NCI-H510A treated with DMSO at 0.1 percent for 48 hours (cell line): ENCODE data around the gene CALCR.

ENCODE experiments used
- DNase-seq: peaks from one replicate; lab custom pipeline; 2025; lab: John Stamatoyannopoulos, UW

Gene CALCR

GRCh38 chr7:93448176-93448575, 126.3 kb downstream of the CALCR start:
- DNase-seq: no peak

- DNase-seq: no peak
Measured at GRCh38 chr7:93447509-93447908, 127.0 kb downstream of the CALCR start.

GRCh38 chr7:93442478-93443224, 131.9 kb downstream of the CALCR start:
- peak; percentile 2 for DNase-seq

DNA sequence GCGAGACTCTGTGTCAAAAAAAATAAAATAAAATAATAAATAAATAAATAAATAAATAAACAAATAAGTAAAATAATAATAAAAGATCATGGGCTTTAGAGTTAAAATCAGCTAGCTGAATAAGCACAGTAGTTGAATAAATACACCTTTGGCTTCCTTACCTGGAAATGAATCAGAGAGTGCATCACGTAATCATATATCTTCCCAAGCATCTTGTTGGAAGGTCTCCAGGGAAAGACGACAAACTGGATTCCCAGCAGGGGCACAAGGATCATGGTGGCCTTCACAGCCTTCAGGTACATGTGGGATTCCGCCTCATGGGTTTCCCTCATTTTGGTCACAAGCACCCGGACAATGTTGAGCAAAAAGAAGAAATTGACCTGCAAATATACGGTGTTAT, 138.7 kb downstream of the CALCR start:
- DNase-seq: no peak

DNA sequence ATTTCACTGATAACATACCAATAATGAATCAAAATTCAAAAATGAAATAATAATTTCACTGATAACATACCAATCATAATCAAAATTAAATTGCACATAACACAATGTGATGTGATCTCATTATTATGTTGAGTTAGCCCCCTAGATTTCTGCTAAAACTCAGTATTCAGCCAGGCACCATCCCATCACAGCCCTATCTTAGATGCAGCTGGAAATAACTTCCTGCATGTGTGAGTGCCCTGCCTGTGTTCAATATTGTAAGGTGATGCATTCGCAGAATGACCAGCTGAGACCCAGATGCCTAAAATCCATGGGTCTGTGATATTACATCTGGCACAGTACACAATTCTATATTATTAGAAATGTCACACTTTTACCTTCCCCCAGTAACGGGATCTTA, 142.4 kb downstream of the CALCR start:
- DNase-seq: no peak

GRCh38 chr7:93430917-93431588, 143.5 kb downstream of the CALCR start:
- no peak for DNase-seq

DNA sequence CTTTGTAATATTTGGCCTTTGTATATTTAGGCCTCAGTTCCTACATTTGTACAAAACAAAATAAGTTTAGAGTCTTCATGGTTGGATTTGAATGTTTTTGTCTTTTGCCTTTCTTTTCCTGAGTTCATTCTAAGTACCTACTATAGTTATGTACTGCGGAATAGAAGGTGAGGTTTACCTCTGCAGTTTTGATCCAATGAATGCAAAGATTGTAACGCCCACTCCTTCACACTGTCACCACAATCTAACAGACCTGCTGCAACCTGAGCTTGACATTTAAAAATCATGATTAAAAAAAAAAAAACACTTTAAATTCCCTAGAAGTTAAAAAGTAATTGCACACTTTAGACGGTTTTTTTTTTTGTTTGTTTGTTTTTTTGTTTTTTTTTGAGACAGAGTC, 145.0 kb downstream of the CALCR start:
- DNase-seq: no peak

DNA sequence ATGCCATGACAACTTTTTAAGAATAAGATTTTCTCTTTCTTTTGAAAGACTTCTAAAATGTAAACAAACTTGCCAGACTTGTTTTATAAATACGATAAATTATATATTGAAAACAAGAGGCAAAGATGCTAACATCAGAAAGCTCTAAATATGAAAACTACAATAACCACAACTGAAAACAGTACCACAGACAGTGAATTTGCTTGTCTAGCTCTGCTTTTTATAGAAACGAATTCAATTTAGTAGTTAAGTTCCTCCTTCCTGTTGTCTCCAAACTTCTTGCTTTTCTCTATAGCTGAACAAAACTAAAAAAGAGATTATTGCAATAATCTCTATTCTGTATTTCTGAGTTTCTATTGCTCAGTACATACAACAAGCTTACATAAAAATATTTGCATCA, 147.4 kb downstream of the CALCR start:
- no peak for DNase-seq

DNA sequence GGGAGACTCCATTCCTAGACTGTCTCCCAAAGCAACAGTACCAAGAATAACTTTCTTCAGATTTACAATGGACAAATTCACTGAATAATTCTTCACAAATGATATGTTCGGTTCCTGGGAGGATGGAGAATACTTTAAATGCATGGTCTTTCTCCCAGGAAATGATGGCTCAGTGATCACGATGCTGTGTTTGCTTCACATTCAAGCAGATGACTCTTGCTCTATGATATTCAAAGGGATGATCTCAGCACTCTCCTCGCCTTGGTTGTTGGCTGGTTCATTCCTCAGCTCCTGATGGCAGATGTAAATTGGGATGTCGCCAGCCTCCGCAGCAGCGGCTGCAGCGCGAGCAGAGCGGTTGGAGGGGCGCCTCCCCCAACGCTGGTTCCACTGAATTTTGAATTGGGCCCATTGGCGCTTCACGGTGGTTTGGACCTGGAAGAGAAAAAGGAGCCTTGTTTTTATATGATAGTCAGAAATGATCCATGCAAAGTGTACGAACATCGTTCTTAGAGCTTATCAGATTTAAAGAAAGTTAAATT, 148.3 kb downstream of the CALCR start:
- no peak for DNase-seq

- DNase-seq: no peak
Measured at GRCh38 chr7:93414574-93414973, 159.9 kb downstream of the CALCR start.

- no peak for DNase-seq
Measured at GRCh38 chr7:93409324-93409723, 165.2 kb downstream of the CALCR start.

- no peak for DNase-seq
Measured at GRCh38 chr7:93407239-93407638, 167.3 kb downstream of the CALCR start.

GRCh38 chr7:93402944-93403343, 171.6 kb downstream of the CALCR start:
- no peak for DNase-seq

GRCh38 chr7:93399642-93400041, 174.9 kb downstream of the CALCR start:
- no peak for DNase-seq

GRCh38 chr7:93392984-93393383, 181.5 kb downstream of the CALCR start:
- DNase-seq: no peak

DNA sequence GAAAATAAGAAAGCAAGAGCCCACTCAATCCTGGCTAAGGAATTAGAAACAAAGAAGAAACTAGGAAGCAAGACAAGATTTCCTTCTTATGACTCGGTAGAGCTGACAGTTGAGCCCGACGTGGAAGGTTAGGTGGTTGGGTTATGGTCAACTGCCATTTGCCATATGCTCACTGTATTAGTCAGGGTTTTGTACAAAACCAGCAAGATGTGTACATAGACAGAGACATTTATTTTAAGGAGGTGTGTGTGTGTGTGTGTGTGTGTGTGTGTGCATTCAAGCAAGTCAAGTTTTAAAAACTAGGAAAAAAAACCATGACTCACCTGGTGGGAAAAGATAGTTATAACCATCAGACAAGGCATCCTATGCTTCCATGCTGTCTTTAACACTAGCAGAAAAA, 183.9 kb downstream of the CALCR start:
- DNase-seq: no peak

DNA sequence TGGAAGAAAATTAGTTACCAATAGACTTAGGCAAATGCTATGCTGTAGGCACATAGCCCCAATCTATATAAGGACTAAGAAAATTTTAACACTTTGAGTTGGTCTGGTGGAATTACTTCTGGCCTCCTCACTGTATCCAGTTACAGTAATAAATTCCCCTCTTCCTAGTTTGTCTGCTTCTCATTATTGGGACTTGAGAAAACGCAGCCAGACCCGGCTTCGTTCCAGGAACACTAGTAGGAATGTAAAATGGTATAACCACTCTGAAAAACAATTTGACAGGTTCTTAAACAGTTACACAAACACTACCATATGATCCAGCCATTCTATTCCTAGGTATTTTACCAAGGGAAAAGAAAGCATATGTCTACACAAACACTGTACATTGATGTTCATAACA, 192.2 kb downstream of the CALCR start:
- no peak for DNase-seq

DNA sequence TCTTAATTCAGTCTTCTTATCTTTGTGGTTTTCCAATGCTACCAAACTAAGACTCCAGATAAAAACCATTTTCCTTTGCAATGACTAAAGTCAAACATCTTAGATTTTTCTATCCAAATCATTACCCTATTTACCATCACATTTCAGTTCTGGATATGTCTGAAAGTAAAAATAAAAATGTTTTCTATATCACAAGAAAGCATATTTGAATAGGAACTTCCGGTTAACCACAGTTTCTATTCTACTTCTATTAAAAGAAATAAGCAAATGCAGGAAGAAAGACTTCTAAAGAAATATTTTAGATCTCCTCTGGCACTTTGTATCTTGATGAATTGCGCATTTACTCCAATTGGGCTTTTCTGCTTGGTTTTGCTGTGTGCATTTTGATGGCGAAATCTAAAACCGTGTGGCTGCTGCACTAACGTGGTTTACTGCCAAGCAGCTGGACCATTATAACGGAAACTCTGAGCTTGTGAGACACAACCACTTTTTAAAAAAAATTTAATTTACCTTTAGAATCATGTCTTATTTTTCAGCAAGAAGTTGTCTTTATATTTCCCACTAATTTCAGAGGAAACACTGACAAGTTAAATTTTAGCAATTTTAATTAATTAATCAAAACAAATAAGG, 196.3 kb downstream of the CALCR start:
- DNase-seq: no peak

GRCh38 chr7:93375603-93376002, 198.9 kb downstream of the CALCR start:
- no peak for DNase-seq
